ENCODE results near the gene GALR2. TPM values are rescaled to one million over a fixed set of nuclear protein-coding genes. Genes with fewer than 3 reads are reported as not detected.

GALR2 gene
- total RNA-seq, 1 experiment from 2014 or later, result not detected

GRCh38 chr17:76033139-76033538 lies 41.4 kb upstream of the GALR2 start:
- H3K9me3 ChIP-seq (ENCODE audit: low read depth, low read length, poor library complexity, severe bottlenecking), result no peaks in the 10 kb centered on the region
- intact Hi-C loops (cut with micrococcal nuclease; ENCODE audit: unreplicated experiment), result no loop called here
- TF ChIP-seq CTCF (conservative IDR thresholded peaks at IDR 0.05; ENCODE audit: low read depth, low read length), result no peak
- no peak for TF ChIP-seq EZH2 (IDR thresholded peaks at IDR 0.05; ENCODE audit: borderline replicate concordance, low read depth, low read length, poor library complexity, severe bottlenecking)
- CTCF ChIA-PET, result no interaction called here
- no peak for DNase-seq (ENCODE audit: low spot score)
- H3K4me1 ChIP-seq (ENCODE audit: insufficient read depth, low read length, poor library complexity, severe bottlenecking), result peaks cover 28% of the 10 kb centered on the region
- H3K27ac ChIP-seq (ENCODE audit: low read depth, low read length, poor library complexity, severe bottlenecking), result no peak overlapping the region
- POLR2A ChIA-PET (ENCODE audit: low non-redundant PET), result no interaction called here
- H3K4me3 ChIP-seq (ENCODE audit: low read depth, low read length, poor library complexity, severe bottlenecking), result no peak overlapping the region
- no peaks in the 10 kb centered on the region for H3K36me3 ChIP-seq (ENCODE audit: insufficient read depth, low read length, poor library complexity, severe bottlenecking)
- no peaks in the 10 kb centered on the region for H3K27me3 ChIP-seq (replicated peaks; ENCODE audit: insufficient read depth, low read depth, low read length, poor library complexity)
- BruUV-seq (replicated peaks), result no TSS peak

GRCh38 chr17:76034428-76035350 lies 39.9 kb upstream of the GALR2 start:
- Histone ChIP-seq H3K4me1 (ENCODE audit: insufficient read depth, low read length, poor library complexity, severe bottlenecking) (peaks cover 19% of the 10 kb centered on the region), H3K27ac (ENCODE audit: low read depth, low read length, poor library complexity, severe bottlenecking) (no peak overlapping the region), H3K9me3 (ENCODE audit: low read depth, low read length, poor library complexity, severe bottlenecking) (no peaks in the 10 kb centered on the region), H3K36me3 (ENCODE audit: insufficient read depth, low read length, poor library complexity, severe bottlenecking) (peaks cover 15% of the 10 kb centered on the region), H3K4me3 (ENCODE audit: low read depth, low read length, poor library complexity, severe bottlenecking) (no peak overlapping the region), H3K27me3 (replicated peaks; ENCODE audit: insufficient read depth, low read depth, low read length, poor library complexity) (no peaks in the 10 kb centered on the region)
- ChIA-PET POLR2A (ENCODE audit: low non-redundant PET) (no interaction called here), CTCF (no interaction called here)
- BruUV-seq (replicated peaks), result no TSS peak
- no peak for DNase-seq (ENCODE audit: low spot score)
- intact Hi-C loops (cut with micrococcal nuclease; ENCODE audit: unreplicated experiment), result no loop called here
- TF ChIP-seq EZH2 (IDR thresholded peaks at IDR 0.05; ENCODE audit: borderline replicate concordance, low read depth, low read length, poor library complexity, severe bottlenecking) (no peak), CTCF (conservative IDR thresholded peaks at IDR 0.05; ENCODE audit: low read depth, low read length) (no peak)

- POLR2A ChIA-PET (ENCODE audit: low non-redundant PET), result no interaction called here
Measured at GRCh38 chr17:76036497-76037261, 37.9 kb upstream of the GALR2 start.

More at GRCh38 chr17:76036497-76037261, 37.9 kb upstream of the GALR2 start:
- H3K4me1 ChIP-seq (ENCODE audit: insufficient read depth, low read length, poor library complexity, severe bottlenecking), result peaks cover 14% of the 10 kb centered on the region
- no peak overlapping the region for H3K4me3 ChIP-seq (ENCODE audit: low read depth, low read length, poor library complexity, severe bottlenecking)
- no peak for DNase-seq (ENCODE audit: low spot score)
- H3K36me3 ChIP-seq (ENCODE audit: insufficient read depth, low read length, poor library complexity, severe bottlenecking), result peaks cover 32% of the 10 kb centered on the region
- CTCF ChIA-PET, result no interaction called here
- no peaks in the 10 kb centered on the region for H3K9me3 ChIP-seq (ENCODE audit: low read depth, low read length, poor library complexity, severe bottlenecking)
- intact Hi-C loops (cut with micrococcal nuclease; ENCODE audit: unreplicated experiment), result no loop called here
- no peak overlapping the region for H3K27ac ChIP-seq (ENCODE audit: low read depth, low read length, poor library complexity, severe bottlenecking)
- TF ChIP-seq EZH2 (IDR thresholded peaks at IDR 0.05; ENCODE audit: borderline replicate concordance, low read depth, low read length, poor library complexity, severe bottlenecking) (no peak), CTCF (conservative IDR thresholded peaks at IDR 0.05; ENCODE audit: low read depth, low read length) (no peak)
- no TSS peak for BruUV-seq (replicated peaks)
- no peaks in the 10 kb centered on the region for H3K27me3 ChIP-seq (replicated peaks; ENCODE audit: insufficient read depth, low read depth, low read length, poor library complexity)
